ENCODE data around the gene TAPT1. TPM values are rescaled to one million over a fixed set of nuclear protein-coding genes. Genes with fewer than 3 reads are reported as not detected.

TAPT1 gene
- total RNA-seq, 1 experiment from 2014 or later: 13.8 TPM

DNA sequence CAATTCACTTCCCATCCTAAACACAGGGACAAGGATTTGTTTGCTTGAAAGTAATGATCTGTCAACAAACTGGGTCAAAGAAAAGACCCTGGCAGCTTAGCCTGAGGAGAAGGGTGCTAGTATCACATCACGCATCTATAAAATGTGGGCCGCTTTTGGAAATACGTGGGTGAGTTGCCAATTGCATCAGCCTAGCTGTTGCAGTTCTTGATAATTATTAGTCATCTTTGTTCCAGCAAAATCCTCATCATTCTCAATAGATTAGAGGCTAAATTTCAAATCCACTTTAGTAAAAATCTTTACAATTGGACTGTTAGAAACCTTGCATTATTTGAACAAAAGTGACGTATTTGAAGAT lies 33.6 kb upstream of the TAPT1 start:
- Histone ChIP-seq H3K4me2 (no peak overlapping the region), H3K4me3 (no peak overlapping the region), H3K27me3 (ENCODE audit: insufficient read depth, low read depth) (no peaks in the 10 kb centered on the region), H3K36me3 (ENCODE audit: low read depth) (no peaks in the 10 kb centered on the region), H2AFZ (no peak overlapping the region), H3K9me3 (ENCODE audit: insufficient read depth, low read depth) (no peaks in the 10 kb centered on the region), H3K27ac (no peak overlapping the region), H3K9me2 (ENCODE audit: insufficient read depth) (no peaks in the 10 kb centered on the region), H3K4me1 (replicated peaks; ENCODE audit: insufficient read depth) (no peaks in the 10 kb centered on the region), H3K79me2 (ENCODE audit: low read depth) (no peaks in the 10 kb centered on the region), H4K20me1 (ENCODE audit: insufficient read depth) (no peaks in the 10 kb centered on the region), H3F3A (ENCODE audit: insufficient read depth, low read depth) (no peaks in the 10 kb centered on the region)
- intact Hi-C loops (cut with micrococcal nuclease; ENCODE audit: unreplicated experiment): loop anchor here (10.0 kb wide), 1 partner anchor 65 kb away; no protein-coding TSS in a partner anchor
- ChIA-PET POLR2A (ENCODE audit: unreplicated experiment) (no interaction called here), CTCF (no interaction called here)
- DNase-seq: no peak
- TF ChIP-seq EZH2 (IDR thresholded peaks at IDR 0.05; ENCODE audit: low read depth): no peak
- TF ChIP-seq, protein P1, sequence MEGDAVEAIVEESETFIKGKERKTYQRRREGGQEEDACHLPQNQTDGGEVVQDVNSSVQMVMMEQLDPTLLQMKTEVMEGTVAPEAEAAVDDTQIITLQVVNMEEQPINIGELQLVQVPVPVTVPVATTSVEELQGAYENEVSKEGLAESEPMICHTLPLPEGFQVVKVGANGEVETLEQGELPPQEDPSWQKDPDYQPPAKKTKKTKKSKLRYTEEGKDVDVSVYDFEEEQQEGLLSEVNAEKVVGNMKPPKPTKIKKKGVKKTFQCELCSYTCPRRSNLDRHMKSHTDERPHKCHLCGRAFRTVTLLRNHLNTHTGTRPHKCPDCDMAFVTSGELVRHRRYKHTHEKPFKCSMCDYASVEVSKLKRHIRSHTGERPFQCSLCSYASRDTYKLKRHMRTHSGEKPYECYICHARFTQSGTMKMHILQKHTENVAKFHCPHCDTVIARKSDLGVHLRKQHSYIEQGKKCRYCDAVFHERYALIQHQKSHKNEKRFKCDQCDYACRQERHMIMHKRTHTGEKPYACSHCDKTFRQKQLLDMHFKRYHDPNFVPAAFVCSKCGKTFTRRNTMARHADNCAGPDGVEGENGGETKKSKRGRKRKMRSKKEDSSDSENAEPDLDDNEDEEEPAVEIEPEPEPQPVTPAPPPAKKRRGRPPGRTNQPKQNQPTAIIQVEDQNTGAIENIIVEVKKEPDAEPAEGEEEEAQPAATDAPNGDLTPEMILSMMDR (conservative IDR thresholded peaks at IDR 0.05): no peak
- no TSS peak for BruUV-seq (replicated peaks)

DNA sequence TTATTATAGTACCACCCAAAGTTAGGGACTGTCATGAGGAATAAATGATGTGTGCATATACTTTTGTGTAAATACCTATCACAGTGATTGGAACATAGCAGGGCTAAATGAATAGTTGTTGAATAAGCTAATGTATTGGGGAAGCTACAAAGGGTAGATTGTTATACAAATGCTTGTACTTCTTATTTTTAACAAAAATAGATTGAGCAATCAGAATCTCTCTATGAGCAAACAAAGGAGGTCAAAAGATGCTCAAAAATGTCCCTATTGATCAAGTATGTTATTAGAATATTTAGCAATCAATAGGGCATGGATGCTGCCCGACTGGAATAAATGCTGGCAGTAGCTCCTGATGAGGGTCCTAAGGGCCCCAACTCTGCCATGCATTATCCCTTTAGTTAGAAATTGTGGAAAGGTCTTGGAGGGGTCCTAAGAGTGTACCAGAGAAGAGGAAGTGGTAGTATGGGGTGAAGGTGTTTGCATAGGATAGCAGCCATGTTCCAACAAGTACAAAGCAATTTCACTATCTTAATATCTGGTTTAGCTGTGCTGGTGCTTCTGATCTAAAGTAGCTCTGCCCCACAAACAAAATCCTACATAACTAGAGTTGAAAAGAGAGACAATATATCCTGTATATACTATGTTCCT lies 33.1 kb upstream of the TAPT1 start:
- TF ChIP-seq EZH2 (IDR thresholded peaks at IDR 0.05; ENCODE audit: low read depth): no peak
- TF ChIP-seq, protein P1 (conservative IDR thresholded peaks at IDR 0.05): no peak
- Histone ChIP-seq H2AFZ (no peak overlapping the region), H3K4me1 (replicated peaks; ENCODE audit: insufficient read depth) (no peaks in the 10 kb centered on the region), H3K79me2 (ENCODE audit: low read depth) (no peaks in the 10 kb centered on the region), H3K27me3 (ENCODE audit: insufficient read depth, low read depth) (no peaks in the 10 kb centered on the region), H3F3A (ENCODE audit: insufficient read depth, low read depth) (no peaks in the 10 kb centered on the region), H3K4me3 (no peak overlapping the region), H3K9me3 (ENCODE audit: insufficient read depth, low read depth) (no peaks in the 10 kb centered on the region), H3K4me2 (no peak overlapping the region), H3K9me2 (ENCODE audit: insufficient read depth) (no peaks in the 10 kb centered on the region), H4K20me1 (ENCODE audit: insufficient read depth) (no peaks in the 10 kb centered on the region), H3K27ac (no peak overlapping the region), H3K36me3 (ENCODE audit: low read depth) (no peaks in the 10 kb centered on the region)
- no TSS peak for BruUV-seq (replicated peaks)
- intact Hi-C loops (cut with micrococcal nuclease; ENCODE audit: unreplicated experiment): no loop called here
- no peak for DNase-seq
- CTCF ChIA-PET: no interaction called here
- POLR2A ChIA-PET (ENCODE audit: unreplicated experiment): interaction anchor here (0.5 kb wide), 1 partner anchor 321 kb away, joined by 3 read pairs; the partner anchor contains the start of gene FGFBP1

DNA sequence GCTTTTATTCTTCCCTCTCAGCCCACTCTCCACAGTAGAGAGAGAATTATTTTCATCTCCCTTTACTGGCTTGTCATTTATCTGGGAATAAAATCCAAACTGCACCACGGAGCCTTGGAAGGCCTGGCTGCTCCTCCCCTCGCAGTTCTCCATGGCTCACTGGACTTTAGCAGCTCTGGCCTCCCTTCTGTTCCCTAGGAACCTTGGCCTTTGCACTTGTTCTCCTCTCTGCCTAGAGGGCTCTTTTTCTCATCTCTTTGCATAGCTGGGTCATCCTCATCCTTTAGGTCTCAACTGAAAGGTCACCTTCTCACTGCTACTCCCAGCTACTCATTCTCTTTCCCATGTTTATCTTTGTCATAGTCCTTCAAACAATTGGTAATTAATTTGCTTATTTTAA lies 31.3 kb upstream of the TAPT1 start:
- ChIA-PET POLR2A (ENCODE audit: unreplicated experiment) (no interaction called here), CTCF (no interaction called here)
- H3K27me3 ChIP-seq (ENCODE audit: insufficient read depth, low read depth): no peaks in the 10 kb centered on the region
- no peak for DNase-seq
- peaks cover 14% of the 10 kb centered on the region; the same call in 1 of the 2 replicates for H3K4me1 ChIP-seq (replicated peaks; ENCODE audit: insufficient read depth)
- TF ChIP-seq, protein P1 (conservative IDR thresholded peaks at IDR 0.05): no peak
- TF ChIP-seq EZH2 (IDR thresholded peaks at IDR 0.05; ENCODE audit: low read depth): no peak
- no peaks in the 10 kb centered on the region for H3K79me2 ChIP-seq (ENCODE audit: low read depth)
- BruUV-seq (replicated peaks): no TSS peak
- H3K9me3 ChIP-seq (ENCODE audit: insufficient read depth, low read depth): no peaks in the 10 kb centered on the region
- no peaks in the 10 kb centered on the region for H4K20me1 ChIP-seq (ENCODE audit: insufficient read depth)
- H3F3A ChIP-seq (ENCODE audit: insufficient read depth, low read depth): no peaks in the 10 kb centered on the region
- H2AFZ ChIP-seq: no peak overlapping the region
- no peaks in the 10 kb centered on the region for H3K9me2 ChIP-seq (ENCODE audit: insufficient read depth)
- no peaks in the 10 kb centered on the region for H3K36me3 ChIP-seq (ENCODE audit: low read depth)
- no peak overlapping the region for H3K4me3 ChIP-seq
- intact Hi-C loops (cut with micrococcal nuclease; ENCODE audit: unreplicated experiment): no loop called here
- H3K27ac ChIP-seq: no peak overlapping the region
- H3K4me2 ChIP-seq: no peak overlapping the region

Measured in PC-9 (cell line).